Activated CD4-positive, alpha-beta T cell treated with anti-CD3 and anti-CD28 coated beads, Interleukin-2, amount 50 U/mL, for 24 hours (primary cell): ENCODE data around the gene ACD.
A peak's percentile ranks its signal among the peaks of the same experiment; 100 is the strongest.

ENCODE experiments used
- DNase-seq, 2 donors: peaks; one replicate each; pipeline ENCODE4 v3.0.0-alpha.2; 2020; ENCODE audit warnings: low read depth in 1 of 2, low spot score in 1 of 2

The ACD gene

DNA sequence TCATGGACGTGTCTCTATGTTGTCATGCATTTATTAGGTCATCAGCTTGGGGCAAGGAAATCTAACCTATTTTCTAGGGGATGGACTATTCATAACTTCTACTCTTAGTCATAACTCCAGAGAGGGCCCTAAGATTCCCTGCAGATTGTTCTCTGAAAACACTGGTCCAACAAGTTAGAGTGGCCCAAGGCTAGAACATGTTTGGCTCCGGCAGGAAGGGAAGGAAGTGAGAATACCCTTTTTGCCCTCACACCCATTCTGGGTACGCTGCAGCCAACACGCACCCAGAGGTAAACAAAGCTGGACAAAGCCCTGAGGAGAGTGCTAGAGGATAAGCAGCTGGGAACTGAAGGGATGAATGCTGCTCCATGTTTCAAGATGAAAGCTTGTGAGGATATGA, 16.5 kb upstream of the ACD start:
- no peak for DNase-seq

- DNase-seq, result no peak
These were observed 15.9 kb upstream of the ACD start for GRCh38 chr16:67675999-67676398.

- DNase-seq, result no peak
These were observed 15.5 kb upstream of the ACD start for GRCh38 chr16:67675579-67675935.

DNA sequence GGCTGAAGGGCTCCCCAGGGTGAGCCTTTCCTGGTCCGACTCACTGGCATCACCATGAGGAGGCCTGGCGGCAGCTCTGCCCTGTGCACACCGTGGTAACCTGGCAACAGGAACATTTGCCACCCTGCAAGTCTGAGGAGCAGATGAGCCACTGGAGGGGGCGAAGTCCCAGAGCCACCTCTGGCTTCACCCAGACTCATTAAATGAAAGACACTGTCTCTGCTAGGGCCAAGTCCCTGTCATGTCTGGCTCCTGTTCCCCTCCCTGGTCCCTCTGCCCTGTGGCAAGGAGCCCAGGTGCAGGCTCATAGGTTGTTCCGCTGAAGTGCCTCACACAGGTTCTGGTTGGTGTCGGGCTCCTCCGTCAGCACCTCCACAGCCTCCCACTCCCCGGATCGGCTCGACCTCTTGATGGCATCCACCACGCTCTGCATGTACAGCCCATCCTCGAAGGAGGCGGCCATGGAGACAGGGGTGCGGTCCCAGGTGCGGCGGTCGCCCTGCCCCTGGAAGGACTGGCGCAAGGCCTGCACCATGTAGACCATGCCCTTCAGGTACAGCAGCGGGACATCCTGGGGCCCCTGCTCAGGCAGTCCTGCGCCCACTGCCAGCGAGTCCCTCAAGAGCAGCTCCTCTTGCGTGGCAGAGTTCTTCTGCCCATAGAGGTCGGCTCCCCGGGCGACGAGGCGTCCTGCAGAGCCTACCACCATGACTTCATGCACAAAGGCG, 15.0 kb upstream of the ACD start:
- no peak for DNase-seq

DNA sequence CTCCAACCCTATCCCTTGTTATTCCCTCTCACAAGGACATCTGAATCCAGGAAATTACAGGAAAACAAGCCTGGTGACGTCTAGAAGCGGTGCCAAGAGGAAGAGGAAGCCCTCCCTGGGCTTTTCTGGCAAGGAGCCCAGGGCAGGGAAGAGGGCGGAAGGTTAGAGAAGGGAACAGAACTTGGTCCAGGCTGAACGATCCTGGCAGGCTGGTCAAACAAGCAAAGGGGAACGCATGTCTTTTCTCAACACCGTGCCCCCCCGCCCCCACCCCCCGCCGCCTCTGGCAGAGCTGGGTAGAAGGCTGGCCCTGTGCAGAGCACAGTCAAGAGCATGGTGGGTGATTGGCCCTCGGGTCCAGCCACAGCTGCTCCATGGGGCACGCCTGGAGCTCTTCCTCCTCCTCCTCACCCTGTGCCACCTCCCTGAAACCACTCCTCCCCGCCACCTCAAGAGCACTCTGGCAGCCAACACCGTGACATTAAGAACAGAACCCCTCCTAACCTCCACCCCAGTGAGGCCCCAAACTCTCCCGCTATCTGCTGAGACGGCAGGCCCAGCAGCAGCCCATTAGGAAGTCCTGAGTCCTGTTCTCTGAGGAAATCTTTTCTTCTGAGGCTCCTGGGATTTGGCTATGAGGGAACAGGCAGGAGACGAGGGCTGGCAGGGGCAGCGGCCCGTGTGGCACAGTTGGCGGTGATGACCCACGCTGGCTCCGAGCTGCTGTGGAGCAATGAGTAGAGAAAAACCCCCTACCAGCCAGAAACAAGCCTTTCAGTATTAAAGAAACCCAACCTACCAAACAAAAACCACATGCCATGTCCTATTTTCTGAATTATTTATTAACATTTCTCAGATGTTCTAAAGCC, 13.9 kb upstream of the ACD start:
- DNase-seq, result no peak

- no peak for DNase-seq
These were observed 12.9 kb upstream of the ACD start for GRCh38 chr16:67672739-67673662.

DNA sequence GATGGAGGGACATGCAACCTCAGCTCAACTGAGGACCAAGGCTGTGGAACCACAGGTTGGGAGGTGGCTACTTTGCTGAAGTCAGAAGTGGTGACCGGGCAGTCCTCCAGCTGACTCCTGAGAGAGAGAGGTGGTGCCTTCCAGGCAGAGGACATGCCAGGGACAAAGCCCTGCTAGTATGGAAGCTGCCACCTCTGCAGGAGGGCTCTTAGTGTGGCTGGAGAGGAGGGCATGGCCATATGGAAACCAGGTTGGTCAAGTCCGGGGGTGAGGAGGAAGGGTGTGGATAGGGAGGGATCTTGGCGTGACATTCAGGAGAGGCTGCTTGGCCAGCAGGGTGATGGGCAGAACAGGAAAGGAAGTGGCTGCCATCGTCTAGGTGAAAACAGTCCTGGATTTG, 12.2 kb upstream of the ACD start:
- no peak for DNase-seq

DNA sequence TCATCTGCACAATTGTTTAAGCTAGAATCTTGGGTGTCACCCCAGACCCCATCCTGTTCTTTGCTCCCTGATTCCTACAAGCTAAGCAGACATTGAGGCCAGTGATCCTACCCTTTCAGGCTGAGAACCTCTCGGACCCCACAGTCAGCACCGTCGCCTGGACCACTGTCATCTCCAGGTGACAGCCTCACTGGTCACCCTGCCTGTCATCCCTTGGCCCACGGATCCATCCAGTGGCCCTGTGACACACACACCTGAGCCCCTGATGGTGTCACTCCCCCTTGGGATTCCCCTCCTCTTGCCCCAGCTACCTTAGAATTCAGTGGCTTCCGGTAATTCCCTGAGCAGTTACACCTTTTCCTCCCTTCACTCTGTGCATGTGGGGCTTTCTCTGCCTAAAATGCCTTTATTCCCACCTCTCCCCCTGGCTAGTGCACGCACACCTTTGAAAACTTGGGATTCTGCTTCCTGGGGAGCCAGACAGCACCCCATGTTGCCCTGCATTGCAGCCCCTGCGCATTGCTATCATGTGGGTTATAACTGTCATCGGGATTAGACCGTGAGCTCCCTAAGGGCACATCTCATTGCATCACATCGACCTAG, 9.5 kb upstream of the ACD start:
- no peak for DNase-seq

- DNase-seq, result no peak
These were observed 8.6 kb upstream of the ACD start for GRCh38 chr16:67668495-67669157.

DNA sequence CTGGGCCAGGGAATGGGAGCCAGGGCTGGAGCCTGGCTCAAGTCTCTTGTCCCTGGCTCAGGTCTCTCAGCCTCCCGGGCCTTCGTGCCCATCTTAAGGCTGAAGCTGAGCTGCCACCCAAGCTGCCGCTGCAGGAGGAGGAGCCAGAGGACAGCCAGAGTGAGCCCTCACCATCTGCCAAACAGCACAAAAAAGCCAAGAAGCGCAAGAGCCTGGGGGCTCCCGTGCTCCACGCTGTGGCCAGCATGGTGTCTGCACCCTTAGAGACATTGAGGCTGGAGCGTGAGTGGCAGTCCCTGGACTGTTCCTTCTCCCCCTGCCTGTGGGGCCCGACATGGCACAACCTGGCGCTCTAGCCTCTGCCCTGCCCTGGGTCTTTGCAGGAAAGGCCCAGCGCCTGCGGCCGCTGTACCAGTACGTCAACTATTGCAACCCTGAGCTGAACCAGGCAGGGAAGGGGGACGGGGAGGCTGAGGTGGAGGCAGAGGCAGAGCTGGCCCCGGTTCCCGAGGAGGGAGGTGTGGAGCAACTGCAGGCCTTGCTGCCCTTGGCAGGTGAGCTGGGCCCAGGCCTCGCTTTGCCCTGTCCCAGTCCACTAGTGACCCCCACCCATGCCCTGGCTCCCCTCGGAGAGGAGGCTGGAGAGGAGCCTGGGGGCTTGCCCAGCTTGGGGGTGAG, 7.9 kb upstream of the ACD start:
- peak; percentile 46 to 75 for DNase-seq

DNA sequence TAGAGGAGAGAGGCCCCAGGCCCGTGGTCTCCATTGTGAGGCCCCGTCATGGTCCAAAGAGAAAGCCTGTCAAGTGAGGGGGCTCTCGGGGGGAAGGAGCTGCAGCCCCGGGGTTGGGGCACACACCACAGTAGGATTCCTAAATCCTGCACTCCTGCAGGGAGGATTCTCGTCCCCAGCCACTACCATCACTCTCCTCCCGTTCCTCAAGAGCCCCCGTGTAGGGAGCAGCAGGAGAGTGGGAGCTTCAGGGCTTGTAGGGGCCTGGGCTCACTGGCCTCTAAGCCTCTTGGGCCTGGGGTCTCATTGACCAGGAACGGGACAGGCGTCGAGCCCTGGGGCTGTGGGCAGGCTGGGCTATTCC, 7.4 kb upstream of the ACD start:
- DNase-seq, result no peak

DNA sequence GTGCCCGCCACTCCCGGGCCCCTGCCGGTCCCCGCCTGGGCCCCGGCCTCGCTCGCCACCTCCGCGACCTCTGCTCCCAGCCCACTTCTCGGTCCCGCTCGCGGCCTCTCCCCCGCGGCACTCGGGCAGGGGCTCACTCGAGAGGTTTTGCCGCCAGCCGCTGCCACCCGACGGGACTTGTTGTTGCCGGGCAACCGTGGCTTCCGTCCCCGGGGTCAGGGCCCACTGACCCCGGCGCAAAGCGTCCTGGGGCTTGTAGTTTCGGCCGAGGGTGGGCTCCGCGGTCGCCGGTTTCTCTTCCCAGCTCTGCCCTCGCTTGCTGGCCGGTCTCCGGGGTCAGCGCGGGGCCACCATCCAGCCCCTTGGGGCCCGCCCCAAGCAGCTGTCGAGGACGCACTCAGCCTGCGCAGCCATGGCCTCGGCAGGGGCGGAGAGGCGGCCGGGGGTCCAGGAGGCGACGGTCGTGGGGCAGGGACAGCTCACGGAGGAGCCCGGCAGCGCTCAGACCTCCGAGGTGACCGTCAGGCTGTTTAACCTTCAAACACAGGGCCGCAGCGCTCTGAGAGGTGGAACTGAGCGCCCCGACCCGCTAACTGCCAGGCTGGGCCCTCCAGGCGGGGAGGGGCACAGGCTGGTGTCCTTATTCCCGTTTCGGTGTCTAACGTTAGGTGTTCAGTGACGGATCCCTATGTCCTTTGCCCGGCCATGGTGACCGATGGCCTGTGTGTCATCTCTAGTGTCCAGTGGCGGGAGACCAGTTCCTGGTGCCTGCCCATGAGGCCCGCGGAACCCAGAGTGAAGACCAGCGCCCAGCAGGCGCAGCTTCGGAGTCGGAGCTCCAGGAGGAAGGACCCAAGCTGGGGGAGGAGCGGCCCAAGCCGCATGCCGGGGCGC, 6.7 kb upstream of the ACD start, which contains the start of the genes C16orf86 and ENKD1:
TSS of gene C16orf86 (plus strand) at position 256 of the 894 bp plus-strand sequence. CDS start at position 413, 157 bp downstream.
TSS of gene ENKD1 (minus strand) at position 192 of the 894 bp plus-strand sequence. CDS start 308 bp downstream, outside the sequence.
- DNase-seq, result peak; percentile 57 to 75

DNA sequence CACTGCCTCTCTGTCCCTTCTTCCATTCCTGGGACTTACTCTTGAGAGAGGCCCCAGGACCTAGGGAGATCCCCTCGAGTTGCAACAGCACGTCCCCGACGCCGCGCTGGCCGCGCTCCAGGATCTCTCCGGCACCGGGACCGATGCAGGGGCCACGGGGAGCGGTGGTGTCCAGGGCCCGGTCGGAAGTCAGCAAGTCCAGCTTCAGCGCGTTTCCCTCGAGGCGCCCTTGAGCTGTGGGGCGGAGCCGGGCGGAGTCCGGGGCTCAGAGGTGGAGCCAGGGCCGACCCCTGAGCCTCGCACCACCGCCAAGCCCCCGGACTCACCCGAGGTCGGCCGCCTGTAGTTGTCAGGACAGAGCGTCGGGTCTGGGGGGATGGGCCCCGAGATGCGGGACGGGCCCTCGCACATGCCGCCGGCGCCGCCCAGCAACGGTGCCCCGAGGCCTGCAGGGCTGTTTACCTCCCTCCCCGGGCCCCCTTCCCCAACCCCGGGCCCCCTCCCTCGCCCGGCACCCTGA, 6.0 kb upstream of the ACD start:
- no peak for DNase-seq

DNA sequence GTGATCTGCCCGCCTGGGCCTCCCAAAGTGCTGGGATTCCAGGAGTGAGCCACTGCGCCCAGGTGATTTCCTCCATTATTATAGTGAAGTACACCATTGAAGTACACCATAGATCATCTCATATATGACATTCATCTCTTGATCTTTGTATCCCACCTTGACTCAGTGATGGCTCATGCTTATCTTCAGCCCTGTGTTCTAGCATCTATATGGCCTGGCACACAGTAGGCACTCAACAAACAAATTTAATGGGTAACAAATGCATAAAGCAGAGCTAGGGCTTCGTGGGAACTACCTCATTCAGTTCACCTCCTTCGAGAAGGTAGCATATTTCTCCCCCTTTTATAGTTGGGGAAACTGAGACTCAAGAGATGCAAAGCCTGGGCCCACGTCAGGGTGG, 5.5 kb upstream of the ACD start:
- no peak for DNase-seq

DNA sequence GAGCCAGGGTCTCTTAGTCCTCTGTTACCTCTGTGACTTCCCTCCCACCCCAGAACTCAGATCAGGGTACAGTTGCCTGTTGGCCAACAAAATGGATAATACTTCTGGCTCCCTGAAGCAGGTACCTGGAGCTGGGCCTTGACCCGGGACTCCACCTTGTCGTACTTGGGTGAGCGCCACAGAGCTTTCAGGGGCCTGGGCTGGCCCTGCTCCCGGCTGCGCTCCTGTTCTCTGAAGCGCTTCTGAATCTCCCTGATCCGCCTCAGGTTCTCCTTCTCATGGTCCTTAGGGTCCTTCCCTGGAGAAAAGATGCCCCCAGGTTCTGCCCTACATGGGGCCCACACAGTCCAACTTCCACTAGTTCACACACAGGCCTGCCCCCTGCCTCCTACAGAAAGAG, 4.8 kb upstream of the ACD start:
- DNase-seq, result no peak

GRCh38 chr16:67664258-67664657, 4.2 kb upstream of the ACD start:
- DNase-seq, result no peak

DNA sequence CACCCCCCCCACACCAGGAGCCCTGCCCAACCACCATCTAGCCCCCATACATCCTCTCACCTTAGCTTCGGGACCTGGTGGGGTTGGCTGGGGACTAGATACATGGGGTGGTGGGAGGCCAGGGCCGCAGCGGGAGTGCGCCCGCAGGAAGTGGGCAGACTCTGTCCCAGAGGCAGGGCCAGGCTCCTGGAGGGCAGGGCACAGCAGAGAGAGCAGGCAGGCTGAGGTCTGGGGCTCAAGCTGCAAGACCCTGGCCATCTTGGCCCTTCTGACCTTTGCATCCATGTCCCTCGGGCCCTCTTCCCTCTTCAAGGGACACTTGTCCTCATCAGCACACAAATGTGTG, 3.8 kb upstream of the ACD start:
- DNase-seq, result no peak

- no peak for DNase-seq
These were observed 3.3 kb upstream of the ACD start for GRCh38 chr16:67663151-67663876.
